NCI-H2029 treated with DMSO at 0.1 percent for 48 hours (cell line): ENCODE results near the gene FKTN.
"Not testable (repeated sequence)": the region's sequence is repeated elsewhere in the genome, so short reads cannot be mapped to it uniquely, and the experiment has no call there.

Experiments
- DNase-seq: peaks from one replicate; lab custom pipeline; 2025; lab: John Stamatoyannopoulos, UW

FKTN gene

GRCh38 chr9:105557804-105558610 lies at the start of gene FKTN:
TSS of gene FKTN (plus strand) at chr9:105558131. CDS start at chr9:105575033, 16,902 bp downstream.
- DNase-seq, result peak; percentile 40

DNA sequence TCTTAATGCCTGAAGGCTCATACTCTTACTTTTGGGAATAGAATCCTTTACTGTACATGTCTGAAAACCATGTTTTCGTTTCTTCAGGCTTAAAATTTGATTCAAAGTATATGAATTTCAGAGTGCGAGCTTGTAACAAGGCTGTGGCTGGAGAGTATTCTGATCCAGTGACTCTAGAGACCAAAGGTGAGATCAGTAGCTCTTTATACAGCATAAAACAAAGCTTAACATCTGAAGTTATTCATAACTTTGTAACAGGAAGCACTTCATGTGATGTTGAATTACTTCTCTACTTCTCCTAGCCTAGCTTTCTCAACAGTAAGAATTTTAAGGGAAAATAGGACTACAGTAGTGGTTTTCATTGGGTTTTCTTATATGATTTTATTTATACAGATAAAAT lies 49.4 kb upstream of the FKTN start:
- no peak for DNase-seq

- DNase-seq, result no peak
Observed at GRCh38 chr9:105510024-105510423, 47.9 kb upstream of the FKTN start.

DNA sequence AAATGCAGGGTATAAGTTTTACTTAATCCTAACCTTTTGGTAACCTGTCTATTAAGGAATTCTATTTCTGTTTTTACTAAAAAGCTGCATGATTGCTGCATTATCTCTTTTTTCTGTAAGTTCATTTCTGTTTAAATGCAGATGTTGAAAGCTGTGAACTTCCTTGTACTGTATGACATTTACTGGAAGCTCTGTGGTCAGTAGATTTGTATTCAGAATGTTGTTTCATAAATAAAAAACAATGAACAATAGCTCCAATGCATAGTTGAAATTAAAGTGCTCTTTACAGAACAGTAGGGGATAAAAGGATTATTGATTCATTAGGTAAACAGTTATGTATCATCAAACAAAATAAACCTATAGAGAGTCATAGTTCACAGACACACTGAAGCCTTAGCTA lies 46.5 kb upstream of the FKTN start:
- no peak for DNase-seq

- DNase-seq, result no peak
Observed at GRCh38 chr9:105515811-105516413, 42.0 kb upstream of the FKTN start.

- DNase-seq, result peak; percentile 4
Observed at GRCh38 chr9:105519710-105520369, 38.1 kb upstream of the FKTN start.

- not testable (repeated sequence) for DNase-seq
Observed at GRCh38 chr9:105520992-105521391, 36.9 kb upstream of the FKTN start.

DNA sequence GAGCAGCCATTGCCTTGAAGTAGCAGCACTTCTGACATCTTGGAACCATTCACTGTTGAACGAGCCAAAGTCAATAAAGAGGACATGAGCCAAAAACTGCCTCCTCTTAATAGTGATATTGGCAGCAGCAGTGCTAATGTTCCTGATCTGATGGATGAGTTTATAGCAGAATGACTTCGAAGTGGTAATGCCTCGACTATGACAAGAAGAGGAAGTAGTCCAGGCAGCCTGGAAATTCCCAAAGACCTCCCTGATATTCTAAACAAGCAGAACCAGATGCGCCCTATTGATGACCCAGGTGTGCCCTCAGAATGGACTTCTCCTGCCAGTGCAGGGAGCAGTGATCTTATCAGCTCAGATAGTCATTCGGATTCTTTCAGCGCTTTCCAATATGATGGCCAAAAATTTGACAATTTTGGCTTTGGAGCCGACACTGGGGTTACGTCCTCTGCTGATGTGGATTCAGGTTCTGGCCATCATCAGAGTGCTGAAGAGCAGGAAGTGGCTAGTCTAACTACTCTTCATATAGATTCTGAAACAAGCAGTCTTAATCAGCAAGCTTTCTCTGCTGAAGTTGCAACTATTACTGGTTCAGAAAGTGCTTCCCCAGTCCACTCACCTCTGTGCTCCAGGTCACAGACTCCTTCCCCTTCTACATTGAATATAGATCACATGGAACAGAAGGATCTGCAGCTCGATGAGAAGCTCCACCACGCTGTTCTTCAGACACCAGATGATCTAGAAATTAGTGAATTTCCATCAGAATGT lies 35.1 kb upstream of the FKTN start:
- DNase-seq, result not testable (repeated sequence)

- DNase-seq, result no peak
Observed at GRCh38 chr9:105531530-105531929, 26.4 kb upstream of the FKTN start.

GRCh38 chr9:105535920-105536668 lies 21.8 kb upstream of the FKTN start:
- no peak for DNase-seq

- DNase-seq, result no peak
Observed at GRCh38 chr9:105539452-105539851, 18.5 kb upstream of the FKTN start.

DNA sequence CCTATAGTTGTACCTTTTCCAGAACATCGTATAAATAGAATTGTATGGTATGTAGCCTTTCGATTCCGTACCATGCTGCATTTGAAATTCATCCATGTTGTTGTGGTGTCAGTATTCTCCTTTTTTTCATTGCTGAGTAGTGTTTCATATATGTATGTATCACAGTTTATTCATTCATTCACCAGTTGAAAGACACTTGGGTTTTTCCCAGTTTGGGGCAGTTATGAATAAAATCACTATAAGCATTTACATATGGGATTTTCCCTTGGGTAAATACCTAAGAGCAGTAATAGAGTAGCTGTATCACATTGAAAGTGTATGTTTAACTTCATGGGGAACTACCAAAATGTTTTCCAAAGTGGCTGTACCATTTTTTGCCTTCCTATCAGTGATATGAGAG lies 16.1 kb upstream of the FKTN start:
- DNase-seq, result no peak

GRCh38 chr9:105554042-105554441 lies 3.9 kb upstream of the FKTN start:
- no peak for DNase-seq

DNA sequence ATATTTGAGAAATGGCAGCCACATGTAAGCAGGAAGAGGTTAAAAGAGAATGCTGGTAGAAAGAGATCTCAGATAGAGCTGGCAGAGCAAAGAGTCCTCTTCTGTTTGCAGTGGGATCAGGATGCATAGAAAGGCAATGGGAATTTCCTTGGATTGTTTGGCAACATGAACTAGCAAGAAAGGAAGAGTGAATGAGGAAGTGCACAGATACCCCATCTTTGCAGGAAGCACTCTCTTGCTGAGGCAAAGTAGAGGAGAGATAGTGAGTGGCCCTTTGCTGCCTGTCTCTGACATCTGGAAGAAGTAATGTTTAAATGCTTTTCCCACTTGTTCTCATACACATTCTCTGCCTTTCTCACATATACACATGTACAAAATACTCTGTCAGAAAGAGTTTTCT lies 14.5 kb downstream of the FKTN start:
- DNase-seq, result no peak

DNA sequence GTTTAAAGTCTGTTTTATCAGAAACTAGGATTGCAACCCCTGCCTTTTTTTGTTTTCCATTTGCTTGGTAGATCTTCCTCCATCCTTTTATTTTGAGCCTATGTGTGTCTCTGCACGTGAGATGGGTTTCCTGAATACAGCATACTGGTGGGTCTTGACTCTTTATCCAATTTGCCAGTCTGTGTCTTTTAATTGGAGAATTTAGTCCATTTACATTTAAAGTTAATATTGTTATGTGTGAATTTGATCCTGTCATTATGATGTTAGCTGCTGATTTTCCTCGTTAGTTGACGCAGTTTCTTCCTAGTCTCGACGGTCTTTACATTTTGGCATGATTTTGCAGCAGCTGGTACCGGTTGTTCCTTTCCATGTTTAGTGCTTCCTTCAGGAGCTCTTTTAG lies 22.0 kb downstream of the FKTN start:
- not testable (repeated sequence) for DNase-seq

DNA sequence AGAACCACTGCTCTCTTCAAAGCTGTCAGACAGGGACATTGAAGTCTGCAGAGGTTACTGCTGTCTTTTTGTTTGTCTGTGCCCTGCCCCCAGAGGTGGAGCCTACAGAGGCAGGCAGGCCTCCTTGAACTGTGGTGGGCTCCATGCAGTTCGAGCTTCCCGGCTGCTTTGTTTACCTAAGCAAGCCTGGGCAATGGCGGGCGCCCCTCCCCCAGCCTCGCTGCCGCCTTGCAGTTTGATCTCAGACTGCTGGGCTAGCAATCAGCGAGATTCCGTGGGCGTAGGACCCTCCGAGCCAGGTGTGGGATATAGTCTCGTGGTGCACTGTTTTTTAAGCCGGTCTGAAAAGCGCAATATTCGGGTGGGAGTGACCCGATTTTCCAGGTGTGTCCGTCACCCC lies 23.6 kb downstream of the FKTN start:
- not testable (repeated sequence) for DNase-seq

GRCh38 chr9:105593145-105593544 lies 35.2 kb downstream of the FKTN start:
- DNase-seq, result no peak

- DNase-seq, result peak; percentile 59
Observed at GRCh38 chr9:105608721-105609598, 51.0 kb downstream of the FKTN start.

- DNase-seq, result no peak
Observed at GRCh38 chr9:105621001-105621400, 63.1 kb downstream of the FKTN start.

DNA sequence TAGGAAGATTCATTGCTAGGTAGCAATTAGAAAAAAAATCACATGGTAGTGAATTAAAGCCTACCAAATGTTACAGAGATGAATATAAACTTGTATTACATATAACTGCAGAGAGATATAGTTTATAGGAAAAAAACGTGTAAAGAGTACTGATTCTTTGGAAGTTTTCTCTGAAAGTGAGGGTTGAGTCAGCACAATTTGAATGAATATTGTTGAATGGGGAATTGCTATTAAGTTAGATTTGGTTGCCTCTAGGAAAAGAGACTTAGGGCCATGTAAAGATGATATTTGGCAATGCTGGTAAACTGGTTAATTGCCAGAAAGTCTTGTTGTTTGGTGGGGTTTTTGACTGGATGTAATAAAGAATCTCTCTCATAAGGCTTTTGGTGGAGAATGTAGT lies 67.2 kb downstream of the FKTN start:
- DNase-seq, result no peak

GRCh38 chr9:105632807-105633206 lies 74.9 kb downstream of the FKTN start:
- DNase-seq, result no peak
